Endothelial cell of umbilical vein (primary cell): ENCODE measurements around the gene XRCC6. TPM values are rescaled to one million over a fixed set of nuclear protein-coding genes. Genes with fewer than 3 reads are reported as not detected.
A peak's percentile ranks its signal among the peaks of the same experiment; 100 is the strongest.
"Not testable (repeated sequence)": the region's sequence is repeated elsewhere in the genome, so short reads cannot be mapped to it uniquely, and the experiment has no call there.

Source experiments
- BruUV-seq: library from RNA; stranded (reverse); fragments of 400-500 nt; replicated peaks from 2 replicates; lab custom pipeline; 2021; lab: Mats Ljungman, UMichigan
- CTCF ChIA-PET: fragments of 300-600, 350-600 bp; sonication (Branson Sonifier 250); formaldehyde crosslinking; loops from one replicate; lab custom pipeline; 2021; ENCODE audit warnings: antibody characterized with exemption, inconsistent platforms; lab: Charles Lee
- POLR2A ChIA-PET: fragments of 300-600, 350-600 bp; sonication (Branson Sonifier 250); formaldehyde crosslinking; loops from one replicate; lab custom pipeline; 2021; ENCODE audit warnings: antibody characterized with exemption, inconsistent platforms; lab: Charles Lee
- DNase-seq: peaks from one replicate; pipeline ENCODE4 v3.0.0-alpha.2; 2011; ENCODE audit warnings: low read depth, low spot score
- FAIRE-seq: peaks from 2 replicates; lab custom pipeline; 2011; peaks lifted over from hg19 to GRCh38; lab: Jason Lieb, UNC
- H2AFZ ChIP-seq: 2 replicates; pipeline ENCODE4 v1.6.0; 2012; ENCODE audit warnings: low read depth, low read length, control low read depth, inconsistent platforms
- H3K27ac ChIP-seq: 2 replicates; pipeline ENCODE4 v1.5.1; 2011; ENCODE audit warnings: low read depth, mild to moderate bottlenecking, control low read depth, low read length, moderate library complexity; ENCODE audit not compliant: insufficient read depth
- H3K27me3 ChIP-seq, 2 experiments: 2 replicates each; pipeline versions ENCODE4 v1.6.0 to v1.6.1; 2011; ENCODE audit warnings: low read length in 2 of 2, mixed read lengths in 1 of 2; ENCODE audit not compliant: control insufficient read depth in 2 of 2, insufficient read depth in 2 of 2
- H3K36me3 ChIP-seq, 2 experiments: 2 replicates in 1 of 2; 3 replicates in 1 of 2; pipeline ENCODE4 v1.5.1; 2011; ENCODE audit warnings: low read length in 2 of 2, mild to moderate bottlenecking in 1 of 2, moderate library complexity in 1 of 2; ENCODE audit not compliant: control insufficient read depth in 2 of 2, insufficient read depth in 2 of 2; ENCODE audit errors: extremely low read depth in 1 of 2
- H3K4me1 ChIP-seq: 3 replicates; pipeline ENCODE4 v1.5.1; 2011; ENCODE audit warnings: mild to moderate bottlenecking, low read length; ENCODE audit not compliant: control insufficient read depth, insufficient read depth; ENCODE audit errors: extremely low read depth
- H3K4me2 ChIP-seq: 2 replicates; pipeline ENCODE4 v1.6.1; 2011; ENCODE audit warnings: low read length, control low read depth, mixed read lengths; ENCODE audit not compliant: insufficient read depth
- H3K4me3 ChIP-seq, 3 experiments: fragments of 200-600 bp in 1 of 3; sonication (generic), shearing (Covaris generic) in 1 of 3; replicated peaks in 1 of 3; 2 replicates each; pipeline ENCODE4 v1.5.1; 2011 to 2016; ENCODE audit warnings: control low read depth in 3 of 3, low read length in 3 of 3, mild to moderate bottlenecking in 2 of 3, inconsistent platforms in 1 of 3, low read depth in 1 of 3, moderate library complexity in 1 of 3; ENCODE audit not compliant: insufficient read depth in 1 of 3
- H3K79me2 ChIP-seq: 2 replicates; pipeline ENCODE4 v1.6.0; 2012; ENCODE audit warnings: low read length, inconsistent platforms; ENCODE audit not compliant: control insufficient read depth, insufficient read depth
- H3K9ac ChIP-seq: replicated peaks from 2 replicates; pipeline ENCODE3; 2011; ENCODE audit warnings: low read length, control low read depth; ENCODE audit not compliant: insufficient read depth; ENCODE audit errors: extremely low read depth
- H3K9me1 ChIP-seq: replicated peaks from 3 replicates; pipeline ENCODE4 v1.6.0; 2011; ENCODE audit warnings: mild to moderate bottlenecking, low read length; ENCODE audit not compliant: control insufficient read depth, insufficient read depth; ENCODE audit errors: extremely low read depth
- H3K9me3 ChIP-seq: replicated peaks from 2 replicates; pipeline ENCODE4 v1.5.1; 2012; ENCODE audit warnings: low read length, inconsistent platforms; ENCODE audit not compliant: control insufficient read depth, insufficient read depth
- H4K20me1 ChIP-seq: replicated peaks from 2 replicates; pipeline ENCODE3; 2011; ENCODE audit warnings: mild to moderate bottlenecking, low read length; ENCODE audit not compliant: control insufficient read depth, insufficient read depth; ENCODE audit errors: extremely low read depth
- CTCF ChIP-seq, 2 donors: IDR thresholded peaks; 1 replicate in 1 of 2; 2 replicates in 1 of 2; pipeline ENCODE4 v1.5.1; 2011; ENCODE audit warnings: low read length in 2 of 2, mild to moderate bottlenecking in 2 of 2, moderate library complexity in 2 of 2, control low read depth in 1 of 2, inconsistent platforms in 1 of 2, low read depth in 1 of 2; ENCODE audit not compliant: insufficient read depth in 1 of 2; ENCODE audit errors: extremely low read depth in 1 of 2
- EZH2 ChIP-seq: IDR thresholded peaks from 2 replicates; pipeline ENCODE4 v1.6.1; 2012; ENCODE audit warnings: borderline replicate concordance, low read depth, mild to moderate bottlenecking, moderate library complexity, low read length, inconsistent platforms; ENCODE audit not compliant: severe bottlenecking
- FOS ChIP-seq: IDR thresholded peaks from 2 replicates; pipeline ENCODE4 v1.6.1; 2011; ENCODE audit warnings: mild to moderate bottlenecking, low read length, moderate library complexity, borderline replicate concordance; ENCODE audit not compliant: insufficient read depth
- GATA2 ChIP-seq: IDR thresholded peaks from 2 replicates; pipeline ENCODE4 v1.7.0; 2011; ENCODE audit warnings: low read depth, mild to moderate bottlenecking, moderate library complexity, mixed read lengths, low read length; ENCODE audit not compliant: insufficient read length, insufficient read depth
- JUN ChIP-seq: IDR thresholded peaks from 2 replicates; pipeline ENCODE4 v1.6.1; 2011; ENCODE audit warnings: borderline replicate concordance, low read depth; ENCODE audit not compliant: insufficient read length, insufficient read depth
- MAX ChIP-seq: IDR thresholded peaks from 2 replicates; pipeline ENCODE4 v1.6.1; 2011; ENCODE audit not compliant: insufficient read depth, insufficient read length
- MYC ChIP-seq: IDR thresholded peaks from one replicate; pipeline ENCODE4 v1.6.1; 2011; ENCODE audit warnings: mild to moderate bottlenecking, low read depth, low read length
- POLR2A ChIP-seq: IDR thresholded peaks from 2 replicates; pipeline ENCODE4 v1.6.1; 2012; ENCODE audit warnings: low read depth, mild to moderate bottlenecking, control low read depth, low read length
- POLR2AphosphoS5 ChIP-seq: IDR thresholded peaks from 2 replicates; pipeline ENCODE4 v1.6.1; 2012; ENCODE audit warnings: low read depth, mild to moderate bottlenecking, control low read depth, low read length, moderate library complexity; ENCODE audit not compliant: insufficient read depth
- dilution Hi-C: fragments of 300-500 bp; cut with MboI; formaldehyde crosslinking; loops from one replicate; pipeline ENCODE4 v1.15.0; 2019; ENCODE audit warnings: low sequenced_read_pairs; ENCODE audit not compliant: extremely low pct_ligation_motif_present
- intact Hi-C: fragments of 100-400 bp; cut with micrococcal nuclease; formaldehyde crosslinking; loops from one replicate; pipeline ENCODE4 v1.10.0; 2022
- polyA plus RNA-seq, 4 experiments: library from polyadenylated mRNA; depleted of rRNA in 3 of 4; stranded (reverse) in 3 of 4; unstranded in 1 of 4; fragments of >200 nt; gene quantifications; 2 replicates each; pipeline versions ENCODE4 v1.2.1 to v1.2.3, GENCODE V29; 2011 to 2012; ENCODE audit warnings: missing spikeins in 1 of 4
- total RNA-seq: library from RNA; stranded (reverse); gene quantifications from 2 replicates; pipeline ENCODE4 v1.2.3, GENCODE V29; 2021

Gene XRCC6
- total and polyA plus RNA-seq, 2 donors (not counting 3 experiments of a cell fraction or from before 2014, with no cell fraction given) = 117 to 309 TPM

GRCh38 chr22:41684194-41684593, 63.1 kb downstream of the XRCC6 start:
- no peaks in the 10 kb centered on the region for H3K9me3 ChIP-seq
- peaks cover 0 to 8% of the 10 kb centered on the region in 2 experiments for H3K36me3 ChIP-seq
- TF ChIP-seq POLR2AphosphoS5 (no peak), MAX (no peak), MYC (no peak), GATA2 (no peak), CTCF (IDR thresholded peaks at IDR 0.05; ENCODE audit: extremely low read depth in 1 of 2, insufficient read depth in 1 of 2, low read depth in 1 of 2, low read length in 2 of 2) (no peak), JUN (no peak), FOS (no peak), EZH2 (no peak), POLR2A (no peak)
- DNase-seq (no peak), FAIRE-seq (no peak)
- H4K20me1 ChIP-seq = no peaks in the 10 kb centered on the region
- H3K27me3 ChIP-seq = no peaks in the 10 kb centered on the region
- H2AFZ ChIP-seq = no peak overlapping the region
- dilution Hi-C loops = no loop called here
- H3K9me1 ChIP-seq = no peaks in the 10 kb centered on the region
- POLR2A ChIA-PET = no interaction called here
- no TSS peak for BruUV-seq
- no peak overlapping the region for H3K4me2 ChIP-seq
- no peak overlapping the region for H3K27ac ChIP-seq
- CTCF ChIA-PET = interaction anchor here (0.8 to 1.2 kb wide), 2 partner anchors 13 to 17 kb away, joined by 3 to 4 read pairs; no protein-coding TSS in a partner anchor
- peaks cover 13% of the 10 kb centered on the region for H3K4me1 ChIP-seq
- intact Hi-C loops = no loop called here
- no peak overlapping the region for H3K4me3 ChIP-seq
- peaks cover 85% of the 10 kb centered on the region for H3K79me2 ChIP-seq
- H3K9ac ChIP-seq = no peak overlapping the region

GRCh38 chr22:41686890-41687289, 65.8 kb downstream of the XRCC6 start:
- H3K36me3 ChIP-seq, BruUV-seq, POLR2A ChIA-PET, H3K9me3 ChIP-seq, H3K27ac ChIP-seq, H3K27me3 ChIP-seq, H3K4me1 ChIP-seq, dilution Hi-C loops, H3K4me3 ChIP-seq, H2AFZ ChIP-seq, intact Hi-C loops, H3K9ac ChIP-seq, DNase-seq, H4K20me1 ChIP-seq, FAIRE-seq, H3K9me1 ChIP-seq: not testable (repeated sequence)
- peaks cover 61% of the 10 kb centered on the region for H3K79me2 ChIP-seq
- CTCF ChIA-PET = interaction anchor here (1.4 to 3.2 kb wide), 2 partner anchors 10 to 20 kb away, joined by 4 to 28 read pairs; no protein-coding TSS in a partner anchor
- H3K4me2 ChIP-seq = peak overlapping the region; percentile 83
